Lower leg skin (tissue), 4 donors: Measurements from ENCODE around the gene CTIF. TPM values are rescaled to one million over a fixed set of nuclear protein-coding genes. Genes with fewer than 3 reads are reported as not detected.

Experiments used
- DNase-seq, 2 donors: peaks; one replicate each; pipeline ENCODE4 v3.0.0-alpha.2; 2019; ENCODE audit warnings: low spot score in 2 of 2
- H3K4me3 ChIP-seq: fragments of 200-600 bp; sonication (generic); 2 replicates; pipeline ENCODE4 v1.5.1; 2017; ENCODE audit warnings: mild to moderate bottlenecking, low read depth; ENCODE audit not compliant: poor library complexity, severe bottlenecking
- POLR2A ChIP-seq, 2 donors: fragments of 450-650 bp; IDR thresholded peaks; one replicate each; pipeline ENCODE4 v1.6.1; 2016 to 2017; ENCODE audit warnings: antibody characterized with exemption in 2 of 2, mild to moderate bottlenecking in 1 of 2, moderate library complexity in 1 of 2
- WGBS, 2 donors: methylation state at CpG; one replicate each; pipeline ENCODE4 v1.1.5; 2018; 5-methylcytosine and 5-hydroxymethylcytosine counted together
- intact Hi-C: fragments of 100-400 bp; cut with DNase I; formaldehyde crosslinking; loops from one replicate; pipeline ENCODE4 v1.15.0; 2023; ENCODE audit warnings: low total_unique reads
- total RNA-seq, 4 donors: library from RNA; depleted of rRNA; stranded (reverse); fragments of >200 nt; gene quantifications; one replicate each; pipeline ENCODE4 v1.1.0, GENCODE V29; 2016
- TF ChIP-seq, protein P1 (sequence below), 3 donors: fragments of 450-650 bp; IDR thresholded peaks; one replicate each; pipeline ENCODE4 v1.5.1; 2016; ENCODE audit warnings: antibody characterized with exemption in 3 of 3, mild to moderate bottlenecking in 3 of 3, moderate library complexity in 2 of 3

The CTIF gene
- total RNA-seq, 4 donors from 2014 or later: 22.6 to 44.0 (median 30.2) TPM

DNA sequence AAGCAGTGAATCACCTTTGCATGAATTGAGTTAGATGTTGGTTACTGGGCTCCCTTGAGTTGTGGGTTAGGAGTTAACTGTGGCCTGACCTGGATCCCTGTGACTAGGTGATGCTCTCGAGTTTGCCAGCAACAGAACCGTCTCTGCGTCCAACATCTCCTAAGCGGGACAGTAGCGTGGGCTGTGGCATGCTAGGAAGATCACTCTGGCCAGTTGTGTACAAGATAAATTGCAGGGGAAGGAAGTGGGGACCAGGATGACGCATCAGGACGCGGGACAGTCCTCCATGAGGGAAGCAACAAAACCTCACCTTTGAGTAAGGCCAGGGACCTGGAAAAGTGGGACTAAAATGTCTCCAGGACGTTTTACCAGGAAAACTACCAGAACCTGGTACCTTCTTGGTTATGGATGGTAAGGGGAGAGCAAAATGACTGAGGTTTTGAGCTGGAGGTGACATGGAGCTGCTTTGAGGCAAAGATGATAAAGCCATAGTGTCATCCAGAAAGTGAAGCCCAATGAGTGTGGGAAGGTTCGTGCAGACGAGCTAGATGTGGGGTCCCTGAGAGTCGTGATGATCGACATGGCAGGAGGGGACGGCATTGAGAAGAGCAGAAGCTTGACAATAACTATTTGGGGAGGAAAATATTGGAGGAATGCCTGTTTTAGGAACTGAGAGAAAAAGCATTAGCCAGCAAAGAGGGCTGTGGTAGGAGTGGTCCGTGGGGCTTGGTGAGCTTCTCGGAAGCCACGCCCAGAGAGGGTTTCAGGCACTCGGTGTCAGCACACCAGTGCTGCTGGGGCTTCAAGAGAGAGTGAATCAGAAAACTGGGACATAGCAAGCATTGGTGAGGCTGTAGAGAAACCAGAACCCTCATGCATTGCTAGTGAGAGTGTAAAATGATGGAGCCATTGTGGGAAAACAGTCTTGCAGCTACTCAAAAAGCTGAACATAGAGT, 316.9 kb downstream of the CTIF start:
- TF ChIP-seq POLR2A (IDR thresholded peaks at IDR 0.05): no peak
- TF ChIP-seq, protein P1, sequence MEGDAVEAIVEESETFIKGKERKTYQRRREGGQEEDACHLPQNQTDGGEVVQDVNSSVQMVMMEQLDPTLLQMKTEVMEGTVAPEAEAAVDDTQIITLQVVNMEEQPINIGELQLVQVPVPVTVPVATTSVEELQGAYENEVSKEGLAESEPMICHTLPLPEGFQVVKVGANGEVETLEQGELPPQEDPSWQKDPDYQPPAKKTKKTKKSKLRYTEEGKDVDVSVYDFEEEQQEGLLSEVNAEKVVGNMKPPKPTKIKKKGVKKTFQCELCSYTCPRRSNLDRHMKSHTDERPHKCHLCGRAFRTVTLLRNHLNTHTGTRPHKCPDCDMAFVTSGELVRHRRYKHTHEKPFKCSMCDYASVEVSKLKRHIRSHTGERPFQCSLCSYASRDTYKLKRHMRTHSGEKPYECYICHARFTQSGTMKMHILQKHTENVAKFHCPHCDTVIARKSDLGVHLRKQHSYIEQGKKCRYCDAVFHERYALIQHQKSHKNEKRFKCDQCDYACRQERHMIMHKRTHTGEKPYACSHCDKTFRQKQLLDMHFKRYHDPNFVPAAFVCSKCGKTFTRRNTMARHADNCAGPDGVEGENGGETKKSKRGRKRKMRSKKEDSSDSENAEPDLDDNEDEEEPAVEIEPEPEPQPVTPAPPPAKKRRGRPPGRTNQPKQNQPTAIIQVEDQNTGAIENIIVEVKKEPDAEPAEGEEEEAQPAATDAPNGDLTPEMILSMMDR (IDR thresholded peaks at IDR 0.05): no peak
- intact Hi-C loops: no loop called here
- DNase-seq: no peak
- 86 to 91% methylated on average over 18 of the region's 18 CpGs for WGBS, 2 donors
- H3K4me3 ChIP-seq: no peak overlapping the region

DNA sequence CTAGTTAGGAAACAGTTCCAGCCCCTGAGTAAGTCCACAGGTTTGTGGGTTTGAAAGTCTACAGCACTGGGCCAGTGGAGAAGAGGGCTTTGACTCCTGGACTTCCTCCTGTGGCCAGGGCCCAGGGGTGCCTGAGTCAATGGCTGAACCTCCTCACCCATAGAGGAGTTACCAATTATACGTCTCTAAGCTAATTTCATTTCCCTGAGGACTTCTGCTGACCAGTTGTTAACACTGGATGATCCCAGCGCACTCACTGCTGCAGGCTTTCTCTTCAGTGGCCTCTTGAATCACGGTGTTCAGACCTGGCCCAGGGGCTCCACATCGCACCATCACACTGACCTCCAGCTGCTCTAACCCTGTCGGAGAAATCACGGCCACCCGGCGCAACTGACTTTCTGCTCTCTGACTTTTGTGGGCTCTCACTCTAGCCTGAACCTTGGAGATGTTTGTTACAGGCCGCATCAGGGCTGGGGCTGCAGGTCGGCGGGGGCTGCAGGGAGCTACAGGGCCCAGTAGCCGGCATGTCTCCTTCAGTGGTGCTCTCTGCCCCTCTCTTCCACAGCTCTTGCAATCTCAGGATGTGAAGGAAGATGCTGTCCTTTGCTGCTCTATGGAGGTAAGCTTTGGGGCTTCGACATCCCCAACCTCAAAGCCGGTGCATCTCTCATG, 318.3 kb downstream of the CTIF start:
- TF ChIP-seq POLR2A (IDR thresholded peaks at IDR 0.05): no peak
- TF ChIP-seq, protein P1 (IDR thresholded peaks at IDR 0.05): no peak
- no peak overlapping the region for H3K4me3 ChIP-seq
- intact Hi-C loops: no loop called here
- WGBS, 2 donors: 96 to 97% methylated on average over 14 of the region's 14 CpGs
- DNase-seq: no peak

DNA sequence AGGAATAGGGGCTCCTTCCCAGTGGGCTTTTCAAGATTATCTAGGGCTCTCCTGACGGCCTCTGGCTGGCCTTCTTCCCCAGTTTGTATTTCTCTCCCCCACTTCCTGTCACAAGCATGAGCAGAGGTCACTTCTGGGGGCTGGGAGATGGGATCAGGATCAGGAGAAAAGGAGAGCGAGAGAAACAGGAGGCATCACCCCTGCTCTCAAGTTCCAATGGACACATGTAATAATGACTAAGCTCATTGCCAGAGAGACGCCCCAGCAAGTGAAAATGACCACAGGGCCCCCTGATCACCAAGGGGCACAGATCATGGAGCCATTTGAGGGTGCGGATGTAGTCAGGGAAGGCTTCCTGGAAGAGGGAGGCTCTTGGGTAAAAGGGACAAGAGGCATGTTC, 319.8 kb downstream of the CTIF start:
- DNase-seq: no peak
- H3K4me3 ChIP-seq: no peak overlapping the region
- WGBS, 2 donors: 95 to 98% methylated on average over 4 of the region's 4 CpGs
- TF ChIP-seq, protein P1 (IDR thresholded peaks at IDR 0.05): no peak
- no peak for TF ChIP-seq POLR2A (IDR thresholded peaks at IDR 0.05)
- intact Hi-C loops: no loop called here

DNA sequence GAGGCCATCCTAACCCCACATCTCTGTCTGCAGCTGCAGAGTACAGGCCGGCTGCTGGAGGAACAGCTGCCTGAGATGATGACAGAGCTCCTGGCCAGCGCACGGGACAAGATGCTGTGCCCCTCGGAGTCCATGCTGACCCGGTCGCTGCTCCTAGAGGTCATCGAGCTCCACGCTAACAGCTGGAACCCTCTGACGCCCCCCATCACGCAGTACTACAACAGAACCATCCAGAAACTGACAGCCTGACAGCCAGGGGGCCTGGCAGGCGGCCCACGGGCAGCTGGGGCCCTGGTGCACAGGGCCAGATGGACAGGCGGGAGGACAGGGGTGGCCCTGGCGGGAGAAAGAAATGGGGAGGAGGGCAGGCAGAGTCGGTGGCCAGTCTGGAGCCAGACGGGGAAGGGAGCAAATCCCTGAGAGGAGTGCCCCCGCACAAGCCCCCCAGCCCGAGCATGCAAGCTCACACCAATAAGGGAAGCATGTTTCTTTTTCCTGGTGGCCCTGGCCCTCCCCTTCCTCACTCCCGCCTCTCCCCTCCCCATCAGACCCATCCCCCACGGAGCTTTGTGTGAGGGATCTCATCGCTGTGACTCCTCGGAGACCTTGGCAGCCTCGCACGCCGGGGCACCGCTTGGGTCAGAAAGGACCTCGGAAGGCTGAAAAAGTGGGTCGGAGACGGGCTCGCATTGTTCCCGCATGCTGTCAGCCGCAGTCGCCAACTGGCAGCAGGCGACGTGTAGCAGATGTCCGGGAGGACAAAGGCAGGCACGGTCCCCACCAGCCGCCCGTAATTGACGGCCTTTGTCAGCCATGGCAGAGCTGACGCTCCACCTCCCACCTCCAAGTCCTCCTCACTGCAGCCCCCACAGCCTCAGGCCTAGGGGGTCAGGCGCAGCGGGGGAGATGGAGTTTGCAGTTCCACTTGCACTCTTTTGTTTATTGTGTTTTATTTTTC, 320.8 kb downstream of the CTIF start:
- no peak for DNase-seq
- TF ChIP-seq POLR2A (IDR thresholded peaks at IDR 0.05): no peak
- TF ChIP-seq, protein P1 (IDR thresholded peaks at IDR 0.05): no peak
- intact Hi-C loops: no loop called here
- H3K4me3 ChIP-seq: no peak overlapping the region
- WGBS, 2 donors: 76 to 82% methylated on average over 42 to 43 of the region's 43 CpGs
